Retinal pigment epithelial cell (primary cell): ENCODE measurements around the gene AHCYL2.
"Not testable (repeated sequence)": the region's sequence is repeated elsewhere in the genome, so short reads cannot be mapped to it uniquely, and the experiment has no call there.

Experiments
- DNase-seq: peaks from one replicate; pipeline ENCODE4 v3.0.0-alpha.2; 2010; ENCODE audit warnings: low read depth
- H3K4me3 ChIP-seq: 2 replicates; pipeline ENCODE4 v1.5.1; 2011; ENCODE audit warnings: mild to moderate bottlenecking, low read length, control low read depth, moderate library complexity
- TF ChIP-seq, protein P1 (sequence below): conservative IDR thresholded peaks from 2 replicates; pipeline ENCODE4 v1.5.1; 2011; ENCODE audit warnings: low read depth, low read length, control low read depth, inconsistent platforms

Gene AHCYL2

DNA sequence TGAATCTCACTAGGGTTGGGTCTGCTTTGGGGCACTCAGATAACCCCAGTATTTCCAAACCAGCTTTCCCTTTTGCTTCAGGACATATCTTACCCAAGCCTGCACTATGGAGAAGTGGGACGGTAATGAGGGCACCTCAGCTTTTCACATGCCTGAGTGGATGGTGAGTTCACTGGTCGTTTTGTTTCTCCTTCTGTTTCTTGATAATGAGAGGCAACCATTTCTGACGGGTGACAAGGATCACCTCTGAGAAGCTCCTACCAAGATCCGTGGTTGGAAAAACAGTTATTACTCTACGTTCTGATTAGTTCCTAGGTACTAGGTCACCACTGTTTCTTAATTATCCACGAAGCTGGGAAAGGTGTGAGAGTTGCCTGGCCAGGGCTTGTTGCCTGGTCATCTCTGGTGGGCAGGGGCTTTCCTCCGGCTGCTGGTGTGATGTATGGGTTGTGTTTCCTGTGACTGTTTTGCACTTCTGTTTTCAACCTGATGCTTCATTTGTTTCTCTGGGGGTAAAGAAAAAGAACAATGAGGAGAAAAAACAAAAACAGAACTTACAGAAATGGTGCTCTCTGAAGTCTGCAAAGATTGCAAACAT is 143.7 kb downstream of the AHCYL2 start:
- no peak for DNase-seq
- TF ChIP-seq, protein P1, sequence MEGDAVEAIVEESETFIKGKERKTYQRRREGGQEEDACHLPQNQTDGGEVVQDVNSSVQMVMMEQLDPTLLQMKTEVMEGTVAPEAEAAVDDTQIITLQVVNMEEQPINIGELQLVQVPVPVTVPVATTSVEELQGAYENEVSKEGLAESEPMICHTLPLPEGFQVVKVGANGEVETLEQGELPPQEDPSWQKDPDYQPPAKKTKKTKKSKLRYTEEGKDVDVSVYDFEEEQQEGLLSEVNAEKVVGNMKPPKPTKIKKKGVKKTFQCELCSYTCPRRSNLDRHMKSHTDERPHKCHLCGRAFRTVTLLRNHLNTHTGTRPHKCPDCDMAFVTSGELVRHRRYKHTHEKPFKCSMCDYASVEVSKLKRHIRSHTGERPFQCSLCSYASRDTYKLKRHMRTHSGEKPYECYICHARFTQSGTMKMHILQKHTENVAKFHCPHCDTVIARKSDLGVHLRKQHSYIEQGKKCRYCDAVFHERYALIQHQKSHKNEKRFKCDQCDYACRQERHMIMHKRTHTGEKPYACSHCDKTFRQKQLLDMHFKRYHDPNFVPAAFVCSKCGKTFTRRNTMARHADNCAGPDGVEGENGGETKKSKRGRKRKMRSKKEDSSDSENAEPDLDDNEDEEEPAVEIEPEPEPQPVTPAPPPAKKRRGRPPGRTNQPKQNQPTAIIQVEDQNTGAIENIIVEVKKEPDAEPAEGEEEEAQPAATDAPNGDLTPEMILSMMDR, result no peak
- no peak overlapping the region for H3K4me3 ChIP-seq

DNA sequence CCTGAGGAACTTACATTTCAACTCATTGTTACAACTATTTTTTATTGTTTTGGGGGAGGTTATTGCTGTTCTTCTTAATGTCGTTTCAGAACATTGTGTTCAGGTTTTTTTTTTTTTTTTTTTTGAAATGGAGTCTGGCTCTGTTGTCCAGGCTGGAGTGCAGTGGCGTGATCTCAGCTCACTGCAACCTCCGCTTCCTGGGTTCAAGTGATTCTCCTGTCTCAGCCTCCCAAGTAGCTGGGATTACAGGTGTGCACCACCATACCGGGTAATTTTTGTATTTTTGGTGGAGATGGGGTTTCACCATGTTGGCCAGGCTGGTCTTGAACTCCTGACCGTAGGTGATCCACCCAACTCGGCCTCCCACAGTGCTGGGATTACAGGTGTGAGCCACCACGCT is 144.6 kb downstream of the AHCYL2 start:
- not testable (repeated sequence) for H3K4me3 ChIP-seq, DNase-seq

DNA sequence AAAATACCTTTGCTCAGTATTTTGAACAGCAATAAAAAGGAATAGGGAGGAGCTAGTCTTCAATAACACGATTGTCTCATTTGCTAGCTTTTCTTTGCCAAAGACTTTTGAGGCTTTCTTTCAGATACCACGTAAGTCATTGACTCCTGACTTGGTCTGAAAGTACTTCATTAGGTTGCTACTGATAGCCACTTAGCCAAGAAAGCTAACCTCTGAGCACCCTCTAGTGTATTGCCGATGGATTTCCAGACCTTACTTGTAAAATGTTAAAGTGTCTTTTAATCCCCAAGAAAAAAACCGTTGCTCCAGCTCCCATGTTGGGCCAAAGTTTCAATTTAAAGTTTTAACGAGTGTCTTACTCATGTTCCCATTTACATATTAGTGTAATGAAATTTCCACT is 146.0 kb downstream of the AHCYL2 start:
- TF ChIP-seq, protein P1, result peak; percentile 28
- DNase-seq, result no peak
- no peak overlapping the region for H3K4me3 ChIP-seq

DNA sequence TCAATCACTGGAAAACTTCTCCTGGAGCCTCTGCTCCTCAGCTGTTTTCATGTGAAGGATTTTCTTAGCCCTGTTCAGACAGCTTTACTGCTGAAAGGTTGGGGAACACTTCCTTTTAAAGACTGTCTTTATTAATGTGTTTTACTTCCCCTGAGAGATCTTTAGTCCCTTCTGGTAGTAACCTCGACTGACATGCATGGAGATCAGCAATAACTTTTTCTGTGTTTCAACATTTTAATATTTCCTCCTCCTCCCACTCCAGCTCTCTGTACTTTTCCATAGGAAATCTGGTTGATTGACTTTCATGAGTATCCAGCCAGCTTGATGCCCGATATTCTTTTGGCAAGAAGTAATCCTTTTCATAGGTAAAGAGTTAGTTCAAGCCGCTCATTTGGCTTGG is 146.7 kb downstream of the AHCYL2 start:
- TF ChIP-seq, protein P1, result no peak
- no peak for DNase-seq
- no peak overlapping the region for H3K4me3 ChIP-seq

DNA sequence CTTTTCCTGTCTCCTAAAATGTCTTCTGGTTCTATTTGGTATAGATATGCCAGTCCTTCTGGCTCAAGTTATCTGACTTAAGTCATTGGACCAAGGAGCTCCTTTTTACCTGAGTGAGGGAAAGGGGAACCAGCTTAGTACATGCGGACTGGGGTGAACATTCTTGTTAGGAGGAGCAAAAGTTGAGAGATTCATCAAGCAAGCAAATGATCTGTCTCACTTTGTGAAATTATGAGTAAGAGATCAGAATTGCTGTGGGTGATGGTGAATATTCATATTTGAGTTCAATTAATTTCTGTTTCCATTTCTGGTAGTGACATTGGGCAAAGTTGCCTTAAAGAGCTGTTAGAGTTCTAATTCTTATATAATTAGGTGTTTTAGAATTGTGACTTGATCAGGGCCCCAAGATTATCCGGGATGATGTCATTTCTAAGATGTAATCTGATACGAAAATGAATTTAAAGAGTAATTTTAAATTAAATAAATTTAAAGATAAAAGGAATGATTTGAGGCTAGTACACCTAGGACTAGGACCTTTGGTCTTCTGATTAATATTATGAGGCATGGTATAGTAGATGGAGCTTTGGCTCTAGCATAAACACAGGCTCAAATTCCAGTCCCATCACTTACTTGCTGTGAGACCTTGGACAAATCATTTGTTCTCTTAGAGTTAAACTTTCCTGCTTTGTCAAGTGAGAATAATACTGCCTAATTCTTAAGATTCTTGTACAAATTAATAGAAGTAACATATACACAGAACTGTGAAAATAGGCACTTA is 149.0 kb downstream of the AHCYL2 start:
- TF ChIP-seq, protein P1, result no peak
- no peak for DNase-seq
- H3K4me3 ChIP-seq, result no peak overlapping the region

DNA sequence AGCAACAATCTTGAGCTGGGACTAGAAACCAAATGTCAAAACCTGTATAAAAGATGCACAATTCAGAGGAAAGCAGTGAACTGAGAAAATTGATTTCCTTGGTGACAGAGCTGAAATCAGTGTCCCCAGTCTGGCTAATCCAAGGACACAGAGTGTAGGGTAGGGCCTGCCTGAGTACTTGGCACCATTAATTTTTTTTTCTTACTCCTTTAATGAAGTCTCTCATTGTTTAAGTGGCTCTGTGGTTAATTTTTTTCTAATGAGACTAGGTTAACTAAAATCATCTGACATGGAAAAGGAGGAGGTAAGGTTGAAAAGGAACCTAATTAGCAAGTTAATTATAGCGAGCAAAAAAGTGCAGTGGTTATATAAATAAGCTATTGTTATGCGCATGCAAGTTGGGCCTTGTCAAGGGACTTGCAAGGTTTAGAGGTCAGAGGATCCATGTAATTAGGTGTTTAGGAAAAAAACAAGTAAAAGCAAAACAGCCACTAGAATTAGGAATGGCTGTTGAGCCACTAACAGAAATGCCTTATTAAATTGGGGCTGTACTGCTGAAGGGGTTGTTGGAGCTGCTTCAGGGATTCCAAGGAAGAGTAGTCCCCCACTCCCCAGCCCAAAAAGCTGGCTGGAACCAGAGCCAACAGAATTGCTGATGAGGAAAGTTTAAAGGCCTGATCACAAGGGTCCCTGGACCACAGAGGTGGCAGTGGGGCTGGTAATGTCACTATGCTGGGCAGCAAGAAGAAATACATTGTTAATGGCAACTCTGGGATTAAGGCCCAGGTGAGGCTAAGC is 150.5 kb downstream of the AHCYL2 start:
- DNase-seq, result no peak
- no peak overlapping the region for H3K4me3 ChIP-seq
- TF ChIP-seq, protein P1, result no peak

DNA sequence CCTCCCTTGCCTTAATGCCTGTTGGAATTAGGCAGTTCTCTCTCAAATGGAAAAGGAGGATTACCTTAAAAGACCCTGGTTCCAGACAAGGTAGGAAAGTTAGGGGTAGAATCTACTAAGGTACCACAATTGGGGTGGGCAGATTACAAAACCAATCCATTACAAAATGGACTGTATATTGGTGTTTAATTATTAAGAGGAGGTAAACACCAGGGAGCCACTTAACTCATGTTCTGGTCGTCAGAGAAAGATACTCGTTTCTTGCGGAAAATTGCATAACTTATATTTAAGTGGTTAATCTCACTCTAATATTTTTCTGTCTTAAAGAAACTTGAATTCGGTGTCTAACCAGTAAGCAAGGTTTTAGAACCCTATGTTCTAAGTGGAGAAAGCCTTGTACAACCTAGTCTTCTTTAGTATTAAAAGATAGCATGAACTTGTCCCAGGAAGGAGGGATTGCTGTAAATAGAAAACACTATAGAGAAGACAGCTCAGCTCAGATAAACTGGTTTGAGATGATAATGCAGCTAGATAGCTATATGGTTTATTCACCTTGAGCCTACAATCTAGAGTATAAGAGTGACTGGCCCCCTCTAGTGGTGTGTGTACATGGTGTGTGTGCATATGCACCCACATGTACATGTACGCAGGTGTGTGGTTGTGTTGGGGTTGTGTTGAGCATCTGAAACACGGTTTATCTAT is 151.4 kb downstream of the AHCYL2 start:
- TF ChIP-seq, protein P1, result peak; percentile 66
- H3K4me3 ChIP-seq, result no peak overlapping the region
- DNase-seq, result no peak
